Activated naive CD8-positive, alpha-beta T cell treated with anti-CD3 and anti-CD28 coated beads, Interleukin-2, amount 50 U/mL, for 16 hours (primary cell): Measurements from ENCODE around the gene NFATC4.
"Not testable (repeated sequence)": the region's sequence is repeated elsewhere in the genome, so short reads cannot be mapped to it uniquely, and the experiment has no call there.

Experiments
- DNase-seq: peaks from one replicate; pipeline ENCODE4 v3.0.0-alpha.2; 2020; ENCODE audit warnings: low read depth, low spot score

Gene NFATC4

DNA sequence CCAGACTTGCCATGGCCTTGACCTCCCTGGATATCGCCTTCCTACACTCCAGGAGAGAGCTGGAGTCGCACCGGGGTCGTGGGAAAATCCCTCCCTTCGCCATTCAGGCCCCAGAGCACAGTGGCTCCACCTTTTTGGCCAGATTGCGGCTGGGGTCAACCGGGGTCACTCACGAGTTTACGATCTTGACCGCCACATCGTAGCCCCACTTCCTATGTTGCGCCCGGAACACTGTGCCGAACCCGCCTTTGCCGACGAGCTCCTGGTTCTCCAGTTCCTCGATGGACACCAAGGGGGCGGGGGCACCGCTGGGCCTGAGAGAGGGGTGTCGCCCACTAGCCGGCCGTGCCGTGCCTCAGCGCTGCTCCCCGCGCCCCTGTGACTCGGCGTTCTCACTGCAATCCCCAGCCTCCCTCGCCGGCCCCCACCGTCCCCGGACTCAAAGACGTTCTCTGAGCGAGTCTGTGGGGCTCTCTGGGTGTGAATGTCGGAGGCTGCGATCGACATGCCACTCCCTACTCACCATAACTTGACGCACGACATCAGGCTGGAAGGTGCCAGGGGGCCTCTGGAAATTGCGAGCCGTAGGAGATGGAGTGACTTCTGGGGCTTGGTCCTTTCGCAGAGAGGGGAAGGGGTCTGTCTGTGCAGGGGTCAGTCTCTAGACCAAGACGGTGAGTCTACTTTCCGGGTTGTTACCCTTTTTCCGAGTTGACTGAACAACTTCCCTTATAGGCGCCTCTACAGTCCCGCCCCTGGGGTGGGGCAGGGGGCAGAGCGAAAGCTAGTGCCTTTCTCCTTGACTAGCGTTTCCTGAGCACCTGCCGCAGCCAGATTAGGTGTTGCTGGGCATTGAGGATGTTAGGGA, 28.5 kb upstream of the NFATC4 start, which contains the start of gene RIPK3:
Gene RIPK3 (minus strand): TSS at position 708 of the 868 bp plus-strand sequence. CDS start 165 bp downstream, at position 543.
- peak; percentile 46 for DNase-seq

DNA sequence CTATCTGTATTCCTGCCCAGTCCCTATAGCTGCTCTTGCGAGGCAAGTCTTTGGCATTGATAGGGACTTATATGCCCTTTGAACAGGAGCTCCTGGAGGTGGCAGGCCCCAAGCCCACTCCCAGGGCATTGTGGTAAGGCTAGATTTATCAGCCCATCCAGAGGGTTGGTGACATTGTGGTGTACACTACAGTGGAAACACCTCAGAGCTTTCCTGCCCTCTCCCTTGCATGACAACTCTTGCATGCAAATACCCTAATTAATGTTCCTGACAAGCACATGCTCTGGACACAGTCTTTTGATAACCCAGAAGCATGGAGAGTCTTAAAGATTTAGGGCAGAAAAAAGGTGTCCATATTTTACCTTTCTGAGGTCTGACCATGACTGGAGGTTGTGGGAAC, 27.4 kb upstream of the NFATC4 start:
- no peak for DNase-seq

DNA sequence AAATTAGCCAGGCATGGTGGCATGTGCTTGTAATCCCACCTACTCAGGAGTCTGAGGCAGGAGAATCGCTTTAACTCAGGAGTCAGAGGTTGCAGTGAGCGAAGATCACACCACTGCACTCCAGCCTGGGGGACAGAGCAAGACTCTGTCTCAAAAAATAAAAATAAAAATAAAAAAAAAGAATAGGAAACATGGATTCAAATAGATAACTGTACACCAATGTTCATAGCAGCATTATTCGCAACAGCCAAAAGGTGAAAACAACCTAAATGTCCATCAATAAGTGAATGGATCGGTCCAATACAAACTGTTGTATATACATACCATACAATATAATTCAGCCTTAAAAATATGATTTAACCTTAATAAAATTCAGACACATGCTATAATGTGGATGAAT, 25.1 kb upstream of the NFATC4 start:
- no peak for DNase-seq

DNA sequence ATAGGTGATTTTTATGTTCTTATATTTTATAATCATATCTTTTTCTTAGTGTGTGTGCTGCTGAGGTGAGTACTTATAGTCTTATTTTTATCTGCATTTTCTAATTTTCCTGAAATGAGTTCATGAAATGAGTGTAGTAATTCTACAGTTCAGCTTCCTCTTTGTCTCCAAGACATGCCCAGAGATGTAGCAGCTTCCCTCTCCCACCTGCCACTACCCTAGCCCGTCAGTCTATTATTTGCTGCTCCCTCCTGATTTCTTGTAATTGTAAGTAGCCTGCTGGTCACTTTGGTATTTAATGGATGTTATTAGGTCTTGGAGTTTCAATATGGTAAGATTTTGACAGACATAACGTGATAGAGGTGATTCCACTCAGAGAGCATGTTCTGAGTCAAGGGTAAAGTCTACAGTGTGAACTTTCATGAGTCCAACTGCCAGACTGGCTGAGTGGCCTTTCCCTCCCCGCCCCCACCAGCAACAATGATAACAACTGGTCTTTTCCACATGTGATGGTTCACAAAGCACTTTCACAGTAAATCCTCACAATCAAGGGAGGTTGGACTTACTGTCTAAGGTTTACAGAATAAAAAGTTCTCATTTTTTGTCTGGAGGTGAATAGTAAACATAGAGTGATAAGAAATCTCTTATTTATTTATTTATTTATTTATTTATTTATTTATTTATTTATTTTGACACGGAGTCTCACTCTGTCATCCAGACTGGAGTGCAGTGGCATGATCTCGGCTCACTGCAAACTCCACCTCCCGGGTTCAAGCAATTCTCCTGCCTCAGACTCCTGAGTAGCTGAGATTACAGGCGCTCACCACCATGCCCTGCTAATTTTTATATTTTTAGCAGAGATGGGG, 24.0 kb upstream of the NFATC4 start:
- no peak for DNase-seq

DNA sequence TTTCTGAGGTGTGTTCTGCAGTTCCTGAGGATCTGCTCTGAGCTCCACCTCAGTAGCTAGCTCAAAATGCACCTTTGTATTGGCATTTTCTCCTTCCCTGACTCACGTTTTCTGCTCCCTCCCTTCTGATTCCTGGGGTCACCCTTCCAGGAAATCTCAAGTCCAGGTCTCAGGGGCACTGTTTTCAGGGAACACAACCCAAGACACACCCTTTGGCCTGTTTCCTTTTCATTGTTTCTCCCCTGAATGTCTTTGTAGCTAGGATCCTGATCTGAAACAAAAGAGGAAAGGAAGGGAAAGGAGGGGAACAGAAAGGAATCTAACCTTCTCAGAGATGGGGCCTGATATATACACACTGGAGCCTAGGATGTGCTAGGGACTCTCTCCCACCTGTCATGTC, 20.9 kb upstream of the NFATC4 start:
- no peak for DNase-seq

DNA sequence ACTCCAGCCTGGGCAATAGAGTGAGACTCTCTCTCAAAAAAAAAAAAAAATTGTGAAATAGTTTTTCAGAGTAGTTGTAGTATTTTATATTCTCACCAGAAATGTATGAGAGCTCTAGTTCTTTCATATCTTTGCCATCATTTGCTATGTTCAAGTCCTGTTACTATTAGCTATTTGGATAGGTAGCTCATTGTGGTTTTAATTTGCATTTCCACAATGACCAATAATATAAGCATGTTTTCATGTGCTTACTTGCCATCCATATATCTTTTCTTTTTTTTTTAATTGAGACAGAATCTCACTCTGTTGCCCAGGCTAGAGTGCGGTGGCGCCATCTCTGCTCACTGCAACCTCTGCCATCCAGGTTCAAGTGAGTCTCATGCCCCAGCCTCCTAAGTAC, 19.8 kb upstream of the NFATC4 start:
- DNase-seq, result no peak

DNA sequence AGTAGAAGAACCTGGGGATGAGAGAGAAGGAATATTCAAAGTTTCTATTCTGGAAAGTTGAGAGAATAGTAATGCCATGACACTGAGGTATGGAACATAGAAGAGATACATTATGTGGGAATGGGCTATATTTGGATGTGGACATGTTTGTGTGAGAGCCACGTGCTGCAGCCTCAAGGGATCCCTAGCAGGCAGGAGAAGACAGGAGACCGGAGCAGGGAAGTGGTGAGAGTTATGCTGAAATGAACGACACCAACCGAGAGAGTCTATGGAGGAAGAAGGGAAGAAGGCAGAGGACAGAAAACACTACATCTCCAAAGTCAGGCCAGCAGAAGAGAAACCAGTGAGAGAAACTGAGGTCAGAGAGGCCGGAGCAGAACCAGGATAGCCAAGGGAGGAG, 18.2 kb upstream of the NFATC4 start:
- no peak for DNase-seq

DNA sequence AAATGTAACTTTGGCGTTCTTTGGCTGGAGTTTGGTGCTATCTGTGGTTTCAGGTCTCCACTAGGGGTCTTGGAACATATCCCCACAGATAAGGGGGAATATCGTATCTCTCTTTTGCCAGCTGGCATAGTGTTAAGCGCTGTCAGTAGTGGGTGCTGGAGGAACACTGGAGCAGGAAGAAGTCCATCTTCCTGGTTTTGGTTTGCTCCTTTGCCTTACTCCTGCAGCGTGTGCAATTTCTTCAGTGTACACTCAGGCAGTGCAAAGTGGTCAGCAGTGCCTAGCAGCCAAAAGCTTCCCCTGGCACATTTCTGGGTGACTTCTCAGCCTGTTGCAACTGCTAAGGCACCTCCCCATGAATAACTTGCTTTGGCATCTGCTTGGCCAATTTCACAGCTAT, 16.5 kb upstream of the NFATC4 start:
- no peak for DNase-seq

DNA sequence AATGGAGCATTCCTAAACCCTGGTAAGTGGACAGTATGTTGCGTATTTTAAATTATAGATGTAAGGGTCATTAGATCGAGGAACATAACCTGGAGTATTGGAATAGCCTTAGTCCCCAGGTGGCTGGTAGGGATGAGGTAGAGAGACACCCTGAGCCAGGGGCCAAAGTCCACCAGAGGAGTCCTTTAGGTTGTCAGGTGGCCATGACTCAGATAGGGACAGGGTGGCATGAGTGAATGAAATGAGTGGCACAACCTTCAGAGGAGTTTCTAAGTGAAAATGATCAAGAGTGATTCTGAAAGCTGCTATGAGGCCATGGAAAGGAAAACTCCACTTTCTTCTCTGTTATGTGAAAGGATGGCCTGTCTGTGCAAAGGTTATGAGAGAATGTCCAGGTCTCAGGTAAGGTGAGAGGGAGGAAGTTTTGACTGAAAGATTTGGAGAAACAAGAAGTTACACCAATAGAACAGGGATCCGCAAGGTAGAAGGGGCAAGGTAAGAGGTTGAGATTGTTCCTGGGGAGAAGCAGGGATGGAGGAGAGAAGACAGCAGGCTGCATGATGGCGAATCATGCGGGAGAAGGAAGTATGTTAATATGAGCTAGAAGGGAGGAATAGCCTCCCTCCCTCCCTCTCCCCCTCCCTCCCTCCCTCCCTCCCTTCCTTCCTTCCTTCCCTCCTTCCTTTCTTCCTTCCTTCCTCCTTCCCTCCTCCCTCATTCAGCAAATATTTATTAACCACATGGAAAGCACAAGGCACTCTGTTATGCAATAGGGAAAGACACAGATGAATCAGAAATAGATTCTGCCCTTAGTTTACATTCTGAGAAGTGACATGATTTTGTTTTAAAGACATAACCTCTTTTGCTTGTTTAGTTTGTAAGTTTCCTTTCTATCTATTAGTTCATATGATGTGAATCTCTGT, 14.2 kb upstream of the NFATC4 start:
- DNase-seq, result no peak

DNA sequence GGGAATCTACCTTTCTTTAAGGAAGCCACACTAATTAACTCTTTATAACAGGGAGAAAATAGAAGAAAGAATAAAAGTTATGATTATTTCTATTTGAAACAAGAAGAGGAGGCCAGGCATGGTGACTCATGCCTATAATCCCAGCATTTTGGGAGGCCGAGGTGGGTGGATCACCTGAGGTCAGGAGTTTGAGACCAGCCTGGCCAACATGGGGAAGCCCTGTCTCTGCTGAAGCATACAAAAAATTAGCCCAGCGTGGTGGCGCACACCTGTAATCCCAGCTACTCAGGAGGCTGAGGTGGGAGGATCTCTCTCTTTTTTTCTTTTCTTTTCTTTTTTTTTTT, 13.5 kb upstream of the NFATC4 start:
- not testable (repeated sequence) for DNase-seq

DNA sequence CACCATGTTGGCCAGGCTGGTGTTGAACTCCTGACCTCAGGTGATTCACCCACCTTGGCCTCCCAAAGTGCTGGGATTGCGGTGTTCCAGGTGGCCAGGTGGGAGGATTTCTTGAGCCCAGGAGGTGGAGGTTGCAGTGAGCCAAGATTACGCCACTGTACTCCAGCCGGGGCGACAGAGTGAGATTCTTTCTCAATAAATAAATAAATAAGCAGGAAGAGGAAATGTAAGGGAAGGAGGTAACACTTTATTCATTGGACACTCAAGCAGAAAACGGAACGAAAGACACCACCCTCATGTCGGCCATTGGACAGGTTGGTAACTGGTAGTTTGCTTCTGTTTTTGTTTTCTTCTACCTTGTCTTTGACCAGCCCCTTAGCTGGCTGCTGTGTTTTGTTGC, 13.0 kb upstream of the NFATC4 start:
- DNase-seq, result no peak

DNA sequence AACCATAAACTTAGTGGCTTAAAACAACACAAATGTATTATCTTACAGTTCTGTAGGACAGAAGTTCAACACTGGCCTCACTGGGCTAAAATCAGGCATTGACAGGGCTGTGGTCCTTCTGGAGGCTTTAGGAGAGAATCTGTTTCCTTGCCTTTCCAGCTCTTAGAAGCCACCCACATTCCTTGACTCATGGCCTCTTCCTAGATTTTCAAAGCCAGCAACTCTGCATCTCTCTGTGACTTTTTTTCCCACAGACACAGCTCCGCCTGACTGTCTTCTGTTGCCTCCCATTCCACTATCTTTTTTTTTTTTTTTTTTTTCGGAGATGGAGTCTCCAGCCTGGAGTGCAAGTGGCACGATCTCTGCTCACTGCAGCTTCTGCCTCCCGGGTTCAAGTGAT, 11.8 kb upstream of the NFATC4 start:
- no peak for DNase-seq

DNA sequence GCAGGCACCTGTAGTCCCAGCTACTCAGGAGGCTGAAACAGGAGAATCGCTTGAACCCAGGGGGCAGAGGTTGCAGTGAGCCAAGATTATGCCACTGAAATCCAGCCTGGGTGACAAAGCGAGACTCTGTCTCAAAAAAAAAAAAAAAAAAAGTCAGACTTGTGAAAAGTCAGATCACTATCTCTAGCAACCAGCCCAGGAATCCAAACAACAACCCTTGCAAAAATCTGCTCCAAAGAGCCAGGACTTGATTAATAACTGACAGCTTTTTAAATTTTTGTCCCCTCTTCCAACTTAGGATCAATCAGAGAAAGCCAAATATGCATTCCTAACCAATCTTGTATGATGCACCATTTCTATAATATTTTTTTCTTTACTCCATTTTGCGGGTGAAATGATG, 7.7 kb upstream of the NFATC4 start:
- no peak for DNase-seq

DNA sequence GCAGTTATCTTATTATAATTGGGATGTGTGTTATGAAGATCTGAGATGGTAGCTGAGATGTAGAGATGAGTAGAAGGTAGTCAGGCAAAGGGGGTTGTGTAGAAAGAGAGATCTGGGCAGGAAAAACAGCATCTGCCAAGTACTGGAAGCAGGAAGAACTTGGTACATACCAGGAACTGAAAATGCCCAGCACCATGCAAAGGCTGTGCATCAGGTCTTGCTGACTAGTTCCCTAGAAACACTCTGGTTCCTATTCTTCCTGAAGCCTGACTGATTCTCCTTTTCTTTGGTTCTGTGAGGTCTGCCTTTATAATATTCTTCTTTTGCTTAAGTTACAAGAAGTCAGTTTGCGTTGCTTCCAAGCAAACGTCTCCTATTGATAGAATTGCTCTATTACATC, 6.7 kb upstream of the NFATC4 start:
- DNase-seq, result no peak

DNA sequence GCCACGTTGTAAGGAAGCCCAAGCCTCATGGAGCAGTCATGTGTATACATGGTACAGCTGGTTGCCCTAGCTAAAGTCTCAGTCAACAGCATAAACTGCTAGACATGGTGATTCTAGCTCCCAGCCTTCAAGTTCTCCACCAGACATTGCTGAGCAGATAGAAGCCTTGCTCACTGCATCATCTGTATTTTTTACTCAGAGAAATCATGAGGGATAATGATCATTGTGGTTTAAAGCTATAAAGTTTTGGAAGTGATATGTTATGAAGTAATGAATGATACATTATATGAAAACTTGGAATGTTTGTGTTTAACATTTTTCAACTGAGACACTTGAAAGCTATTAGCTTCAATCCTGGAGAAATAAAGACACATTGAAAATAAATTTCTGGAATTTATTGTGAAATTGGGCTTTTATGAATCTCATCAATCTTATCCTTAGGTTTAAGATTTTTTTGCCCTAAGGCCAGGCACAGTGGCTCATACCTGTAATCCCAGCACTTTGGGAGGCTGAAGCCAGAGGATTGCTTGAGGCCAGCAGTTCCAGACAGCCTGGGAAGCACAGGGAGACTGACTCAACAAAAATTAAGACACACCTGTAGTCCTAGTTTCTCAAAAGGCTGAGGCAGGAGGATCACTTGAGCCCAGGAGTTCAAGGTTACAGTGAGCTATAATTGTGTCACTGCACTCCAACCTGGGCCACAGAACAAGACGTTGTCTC, 5.6 kb upstream of the NFATC4 start:
- no peak for DNase-seq

DNA sequence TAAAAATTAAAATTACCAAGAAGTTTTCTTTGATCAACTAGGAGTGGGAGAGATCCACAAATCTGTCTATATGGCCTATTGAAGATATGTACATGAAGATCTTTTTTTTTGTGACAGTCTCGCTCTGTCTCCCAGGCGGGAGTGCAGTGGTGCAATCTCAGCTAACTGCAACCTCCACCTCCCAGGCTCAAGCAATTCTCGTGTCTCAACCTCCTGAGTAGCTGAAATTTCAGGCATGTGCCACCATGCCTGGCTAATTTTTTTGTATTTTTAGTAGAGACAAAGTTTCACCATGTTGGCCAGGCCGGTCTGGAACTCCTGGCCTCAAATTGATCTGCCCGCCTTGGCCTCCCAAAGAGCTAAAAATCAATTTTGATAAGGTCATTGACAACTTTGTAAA, 4.6 kb upstream of the NFATC4 start:
- no peak for DNase-seq

DNA sequence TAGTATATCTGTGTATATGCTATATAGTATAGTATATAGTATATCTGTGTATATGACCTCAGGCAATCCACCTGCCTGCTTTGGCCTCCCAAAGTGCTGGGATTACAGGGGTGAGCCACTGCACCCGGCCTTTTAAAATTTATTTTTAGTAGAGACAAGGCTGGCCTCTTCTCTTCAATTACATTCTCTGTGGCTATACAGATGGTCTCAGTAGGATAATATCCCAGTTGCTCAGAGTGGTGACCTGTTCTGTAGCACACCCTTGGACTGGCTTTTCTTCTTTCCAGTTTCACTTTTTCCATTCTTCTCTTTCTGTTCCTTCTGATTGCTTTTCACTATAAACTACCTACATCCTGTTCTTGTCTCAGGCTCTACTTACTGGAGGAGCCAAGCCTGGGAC, 3.1 kb upstream of the NFATC4 start:
- DNase-seq, result no peak

DNA sequence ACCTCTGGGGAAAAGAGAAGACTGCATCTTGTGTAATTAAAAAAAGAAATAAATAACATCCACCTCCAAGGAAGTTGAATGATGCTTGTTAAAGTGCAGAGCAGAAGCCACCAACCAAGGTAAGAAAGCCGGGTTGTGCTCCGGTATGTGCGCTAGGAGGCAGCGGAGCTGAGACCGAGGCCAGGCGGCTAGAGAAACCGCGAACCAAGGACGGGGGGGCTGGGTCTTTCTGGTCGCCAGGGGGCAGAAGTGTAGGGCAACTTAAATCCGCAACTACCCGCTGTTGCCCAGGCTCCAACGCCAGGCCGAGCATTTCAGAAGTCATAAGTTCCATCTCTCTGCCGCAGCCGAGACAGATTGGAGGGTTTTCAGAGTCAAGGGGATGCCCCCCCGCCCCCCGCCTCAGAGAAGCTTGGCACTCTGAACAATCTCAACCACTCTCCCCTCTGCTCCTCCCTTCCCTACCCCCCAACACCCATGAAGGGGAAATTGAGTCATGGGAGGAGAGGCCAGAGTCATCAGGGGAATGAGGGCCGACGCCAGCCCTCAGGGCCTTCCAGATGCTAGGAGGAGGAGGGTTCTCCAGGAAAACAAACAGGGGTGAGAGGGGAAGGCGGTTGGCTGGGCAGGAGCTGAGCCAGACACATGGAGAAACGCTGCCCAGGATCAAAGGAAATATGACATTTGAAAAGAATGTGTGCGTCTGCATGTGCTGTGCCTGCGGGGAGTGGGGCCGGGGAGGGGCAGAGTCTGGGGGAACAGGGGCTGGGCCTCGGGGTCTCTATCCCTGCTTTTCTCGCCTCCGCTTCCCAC, 2.2 kb upstream of the NFATC4 start:
- DNase-seq, result peak; percentile 40

DNA sequence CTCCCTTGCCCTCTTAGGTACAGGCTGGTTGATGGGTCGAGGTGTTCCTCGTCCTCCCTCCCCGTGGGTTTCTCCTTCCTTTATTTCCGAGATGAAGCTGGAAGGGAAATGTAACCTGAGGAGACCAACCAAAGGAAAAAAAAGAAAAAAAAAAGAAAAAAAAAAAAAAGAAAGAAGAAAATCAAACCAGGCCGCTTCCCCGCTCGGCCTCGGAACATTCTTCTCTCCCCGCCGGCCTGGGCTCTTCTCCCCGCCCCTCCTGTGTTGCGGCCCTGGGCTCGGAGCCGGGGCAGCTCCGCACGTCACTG, 1.6 kb upstream of the NFATC4 start:
- DNase-seq, result no peak

DNA sequence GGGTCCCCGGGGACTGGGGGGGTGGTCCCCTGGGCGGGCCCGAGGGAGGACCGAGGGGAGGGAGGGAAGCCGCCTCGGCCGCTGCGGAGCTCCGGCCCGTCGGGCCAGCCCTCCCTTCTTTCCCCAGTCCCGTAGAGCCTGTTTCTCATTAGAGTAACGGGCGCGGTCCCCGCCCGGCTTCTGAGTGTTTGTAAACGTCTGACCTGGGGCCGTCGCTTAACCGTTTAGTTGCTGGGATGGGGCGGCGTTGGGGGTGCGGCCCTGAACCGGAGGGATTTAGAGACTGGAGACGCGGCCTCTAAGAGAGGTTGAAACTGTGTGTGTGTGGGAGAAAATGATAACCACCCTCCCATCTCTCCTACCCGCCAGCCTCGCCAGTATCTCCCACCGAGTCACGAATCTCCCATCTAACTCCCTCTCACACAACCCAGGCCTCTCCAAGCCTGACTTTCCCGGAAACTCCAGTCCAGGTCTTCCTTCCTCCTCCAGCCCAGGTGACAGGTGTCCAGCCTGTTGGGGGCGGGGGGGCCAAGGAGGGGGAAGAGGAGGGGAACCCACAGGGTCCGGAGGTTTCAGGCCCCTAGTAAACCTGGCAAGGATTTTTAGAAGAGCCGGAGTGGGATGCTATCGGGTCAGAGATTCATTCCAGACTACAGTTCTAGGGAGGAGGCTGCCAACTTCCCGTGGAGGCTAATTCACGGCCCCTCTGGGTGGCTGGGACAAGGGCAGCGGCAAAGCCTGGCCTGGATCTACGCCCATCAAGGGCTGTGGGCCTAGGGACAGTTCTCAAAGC, 1.1 kb upstream of the NFATC4 start:
- DNase-seq, result no peak
